A549 (cell line): ENCODE data around the gene EFNA3. TPM values are rescaled to one million over a fixed set of nuclear protein-coding genes. Genes with fewer than 3 reads are reported as not detected.

Experiments used
- ATAC-seq, 2 experiments: fragments of 200-7000 bp in 1 of 2; fragments of >200 bp in 1 of 2; cut with Nextera tagmentation in 1 of 2; cut with Tn5 transposase in 1 of 2; 3 replicates each; pipeline versions ENCODE4 v1.8.0 to v1.9.1; 2018 to 2020; ENCODE audit warnings: mild to moderate bottlenecking in 1 of 2, moderate library complexity in 1 of 2
- CTCF ChIA-PET: fragments of 300-600 bp; sonication (Branson Sonifier 250); formaldehyde crosslinking; extraction: SDS; loops from one replicate; lab custom pipeline; 2021; ENCODE audit warnings: antibody characterized with exemption, inconsistent platforms; lab: Yijun Ruan, JAX
- POLR2A ChIA-PET: fragments of 350-600 bp; formaldehyde crosslinking; extraction: SDS; loops from one replicate; lab custom pipeline; 2021; ENCODE audit warnings: antibody characterized with exemption, inconsistent platforms; lab: Yijun Ruan, JAX
- DNase-seq, 2 experiments: peaks; one replicate each; pipeline versions ENCODE4 v3.0.0 to v3.0.0-alpha.2; 2011 to 2016; ENCODE audit warnings: low read depth in 1 of 2, low spot score in 1 of 2
- FAIRE-seq: peaks from 2 replicates; lab custom pipeline; 2011; peaks lifted over from hg19 to GRCh38; lab: Jason Lieb, UNC
- H3K27ac ChIP-seq, 2 experiments: fragments of >200 bp; sonication (Bioruptor Twin); formaldehyde crosslinking; 3 replicates each; pipeline ENCODE4 v1.5.1; 2016 to 2017
- H3K4me1 ChIP-seq: fragments of >200 bp; sonication (Bioruptor Twin); formaldehyde crosslinking; 3 replicates; pipeline ENCODE4 v1.6.1; 2016
- H3K4me2 ChIP-seq: fragments of >200 bp; sonication (Bioruptor Twin); formaldehyde crosslinking; 3 replicates; pipeline ENCODE4 v1.6.1; 2016
- H3K4me3 ChIP-seq: fragments of >200 bp; sonication (Bioruptor Twin); formaldehyde crosslinking; 3 replicates; pipeline ENCODE4 v1.5.1; 2016
- H3K9me3 ChIP-seq: fragments of >200 bp; sonication (Bioruptor Twin); formaldehyde crosslinking; 3 replicates; pipeline ENCODE4 v1.6.1; 2016
- CBX2 ChIP-seq: fragments of 200-600 bp; sonication (generic); IDR thresholded peaks from 2 replicates; pipeline ENCODE4 v1.6.1; 2016; ENCODE audit warnings: low read depth, mild to moderate bottlenecking, borderline replicate concordance
- CTCF ChIP-seq: fragments of >200 bp; sonication (Bioruptor Twin); formaldehyde crosslinking; IDR thresholded peaks from 3 replicates; pipeline ENCODE4 v1.5.1; 2016
- E2F6 ChIP-seq: IDR thresholded peaks from 2 replicates; pipeline ENCODE4 v1.6.1; 2012; ENCODE audit warnings: low read depth, borderline replicate concordance
- EHMT2 ChIP-seq: fragments of 200-600 bp; sonication (generic); IDR thresholded peaks from 2 replicates; pipeline ENCODE4 v1.6.1; 2016; ENCODE audit warnings: antibody characterized with exemption, low read depth, mild to moderate bottlenecking, moderate library complexity
- EP300 ChIP-seq, 2 experiments: fragments of >200 bp; sonication (Bioruptor Twin); formaldehyde crosslinking; IDR thresholded peaks; 2 replicates in 1 of 2; 3 replicates in 1 of 2; pipeline ENCODE4 v1.6.1; 2016 to 2017
- ESRRA ChIP-seq: fragments of 150-350 bp; IDR thresholded peaks from 2 replicates; pipeline ENCODE4 v1.6.1; 2014; ENCODE audit warnings: mild to moderate bottlenecking, low read length, borderline replicate concordance
- FOSB ChIP-seq: fragments of 250-450 bp; sonication (Bioruptor Pico); IDR thresholded peaks from 2 replicates; pipeline ENCODE4 v1.5.0; 2020; ENCODE audit warnings: mild to moderate bottlenecking, moderate library complexity
- FOSL2 ChIP-seq, 2 experiments: fragments of 450-650 bp in 1 of 2; fragments of >200 bp in 1 of 2; sonication (Bioruptor Twin) in 1 of 2; formaldehyde crosslinking; IDR thresholded peaks; 2 replicates each; pipeline versions ENCODE4 v1.5.0 to v1.6.1; 2016 to 2020; ENCODE audit warnings: mild to moderate bottlenecking in 1 of 2, moderate library complexity in 1 of 2
- FOXS1 ChIP-seq: fragments of 250-450 bp; sonication (Bioruptor Pico); IDR thresholded peaks from 2 replicates; pipeline ENCODE4 v1.5.0; 2020; ENCODE audit warnings: mild to moderate bottlenecking, moderate library complexity
- GATA3 ChIP-seq: IDR thresholded peaks from 2 replicates; pipeline ENCODE4 v1.6.1; 2012; ENCODE audit warnings: borderline replicate concordance
- HES2 ChIP-seq: fragments of >200 bp; sonication (Bioruptor Twin); formaldehyde crosslinking; IDR thresholded peaks from 2 replicates; pipeline ENCODE4 v1.6.1; 2016
- HEYL ChIP-seq: fragments of 250-450 bp; sonication (Bioruptor Pico); IDR thresholded peaks from 2 replicates; pipeline ENCODE4 v1.8.0; 2021; ENCODE audit warnings: mild to moderate bottlenecking, moderate library complexity
- HOXA7 ChIP-seq: fragments of 250-450 bp; sonication (Bioruptor Pico); IDR thresholded peaks from 2 replicates; pipeline ENCODE4 v1.5.0; 2020; ENCODE audit warnings: mild to moderate bottlenecking, moderate library complexity
- HOXB13 ChIP-seq: fragments of 250-450 bp; sonication (Bioruptor Pico); IDR thresholded peaks from 2 replicates; pipeline ENCODE4 v1.5.0; 2020; ENCODE audit warnings: low read depth, mild to moderate bottlenecking, moderate library complexity
- JUN ChIP-seq, 2 experiments: fragments of >200 bp; sonication (Bioruptor Twin); formaldehyde crosslinking; IDR thresholded peaks; 2 replicates in 1 of 2; 3 replicates in 1 of 2; pipeline ENCODE4 v1.6.1; 2016 to 2017
- JUNB ChIP-seq: fragments of >200 bp; sonication (Bioruptor Twin); formaldehyde crosslinking; IDR thresholded peaks from 2 replicates; pipeline ENCODE4 v1.6.1; 2016
- KDM1A ChIP-seq: fragments of 200-600 bp; sonication (generic); IDR thresholded peaks from 2 replicates; pipeline ENCODE4 v1.6.1; 2016; ENCODE audit warnings: low read depth, mild to moderate bottlenecking
- MAFK ChIP-seq: fragments of 450-650 bp; IDR thresholded peaks from 2 replicates; pipeline ENCODE4 v1.6.1; 2014; ENCODE audit not compliant: partially characterized antibody
- MAX ChIP-seq: IDR thresholded peaks from 2 replicates; pipeline ENCODE4 v1.6.1; 2012
- MAZ ChIP-seq: fragments of 150-350 bp; IDR thresholded peaks from 2 replicates; pipeline ENCODE4 v1.6.1; 2014; ENCODE audit warnings: antibody characterized with exemption, low read depth, low read length, borderline replicate concordance
- MYC ChIP-seq: IDR thresholded peaks from 2 replicates; pipeline ENCODE4 v1.6.1; 2012; ENCODE audit warnings: mild to moderate bottlenecking, inconsistent platforms, low read length, improper control_type of control experiment, borderline replicate concordance
- NFE2L2 ChIP-seq: fragments of 150-350 bp; conservative IDR thresholded peaks from 2 replicates; pipeline ENCODE4 v1.6.1; 2014; ENCODE audit warnings: low read length
- NR3C1 ChIP-seq: fragments of >200 bp; sonication (Bioruptor Twin); formaldehyde crosslinking; IDR thresholded peaks from 3 replicates; pipeline ENCODE4 v1.6.1; 2017
- PHF8 ChIP-seq: fragments of 200-600 bp; sonication (generic); IDR thresholded peaks from 2 replicates; pipeline ENCODE4 v1.6.1; 2016; ENCODE audit warnings: low read depth, mild to moderate bottlenecking, antibody characterized with exemption, moderate library complexity, borderline replicate concordance
- POLR2A ChIP-seq: IDR thresholded peaks from 2 replicates; pipeline ENCODE4 v1.6.1; 2012; ENCODE audit warnings: mild to moderate bottlenecking, low read length
- POLR2AphosphoS2 ChIP-seq: conservative IDR thresholded peaks from 2 replicates; pipeline ENCODE4 v1.6.1; 2012; ENCODE audit warnings: low read length, improper control_type of control experiment, inconsistent platforms
- RAD21 ChIP-seq, 2 experiments: fragments of >200 bp in 1 of 2; sonication (Bioruptor Twin) in 1 of 2; formaldehyde crosslinking in 1 of 2; IDR thresholded peaks in 1 of 2; conservative IDR thresholded peaks in 1 of 2; 2 replicates in 1 of 2; 3 replicates in 1 of 2; pipeline ENCODE4 v1.6.1; 2012 to 2018; ENCODE audit warnings: inconsistent platforms in 1 of 2
- RARB ChIP-seq: fragments of 250-450 bp; sonication (Bioruptor Pico); IDR thresholded peaks from 2 replicates; pipeline ENCODE4 v1.8.0; 2021; ENCODE audit warnings: mild to moderate bottlenecking, moderate library complexity
- REST ChIP-seq: fragments of 200-600 bp; sonication (generic); IDR thresholded peaks from 2 replicates; pipeline ENCODE4 v1.6.1; 2016; ENCODE audit warnings: antibody characterized with exemption, mild to moderate bottlenecking, moderate library complexity
- RFX5 ChIP-seq: fragments of 450-650 bp; IDR thresholded peaks from 2 replicates; pipeline ENCODE4 v1.7.1; 2014; ENCODE audit warnings: antibody characterized with exemption, mild to moderate bottlenecking, moderate library complexity
- RNF2 ChIP-seq: fragments of 200-600 bp; sonication (generic); IDR thresholded peaks from 2 replicates; pipeline ENCODE4 v1.6.1; 2016; ENCODE audit warnings: low read depth, mild to moderate bottlenecking, antibody characterized with exemption, moderate library complexity, borderline replicate concordance
- SMC3 ChIP-seq: fragments of >200 bp; sonication (Bioruptor Twin); formaldehyde crosslinking; IDR thresholded peaks from 3 replicates; pipeline ENCODE4 v1.6.1; 2018; ENCODE audit warnings: inconsistent platforms
- TFCP2L1 ChIP-seq: fragments of 250-450 bp; sonication (Bioruptor Pico); IDR thresholded peaks from 2 replicates; pipeline ENCODE4 v1.5.0; 2021; ENCODE audit warnings: mild to moderate bottlenecking
- TP53 ChIP-seq: fragments of 250-450 bp; sonication (Bioruptor Pico); IDR thresholded peaks from 2 replicates; pipeline ENCODE4 v1.5.0; 2021; ENCODE audit warnings: mild to moderate bottlenecking, moderate library complexity
- ZFP36 ChIP-seq: fragments of 450-650 bp; IDR thresholded peaks from 2 replicates; pipeline ENCODE4 v1.6.1; 2014; ENCODE audit warnings: borderline replicate concordance; ENCODE audit not compliant: partially characterized antibody
- ZSCAN20 ChIP-seq: fragments of 250-450 bp; sonication (Bioruptor Pico); IDR thresholded peaks from 2 replicates; pipeline ENCODE4 v1.8.0; 2022; ENCODE audit warnings: mild to moderate bottlenecking, moderate library complexity
- WGBS: methylation state at CpG from one replicate; pipeline ENCODE4 v1.1.6; 2017; ENCODE audit errors: missing lambda C conversion rate; 5-methylcytosine and 5-hydroxymethylcytosine counted together
- polyA plus RNA-seq, 4 experiments: library from polyadenylated mRNA; depleted of rRNA in 3 of 4; stranded (reverse); fragments of >200 nt; fragmentation: RNase III in 1 of 4; extraction: RNeasy Plus Mini Kit Qiagen cat#74134 plus additional on column Dnase treatment in 1 of 4; gene quantifications; 2 replicates in 3 of 4; 3 replicates in 1 of 4; pipeline ENCODE4 v1.2.3, GENCODE V29; 2011 to 2017

EFNA3 gene
- polyA plus RNA-seq, 2 of the 4 experiments (the other 2 are of a cell fraction) = 1.9 to 2.7 TPM

- ATAC-seq (peak; percentile 57 to 76), DNase-seq (peak; percentile 72 to 76), FAIRE-seq (no peak)
- POLR2A ChIA-PET = interaction anchor here (0.5 to 1.7 kb wide), 3 partner anchors 22 to 110 kb away, joined by 3 to 5 read pairs (median 3); partner anchors contain the start of gene KRTCAP2
- no peaks in the 10 kb centered on the region for H3K9me3 ChIP-seq
- CTCF ChIA-PET = interaction anchor here (0.5 to 27.3 kb wide), 10 partner anchors 10 to 656 kb away, joined by 3 to 350 read pairs (median 4); partner anchors contain the start of genes ADAM15, EFNA3 and KRTCAP2
- peaks cover 23% of the 10 kb centered on the region for H3K4me1 ChIP-seq
- H3K4me3 ChIP-seq = peak overlapping the region; percentile 77
- 11% methylated on average over 31 of the region's 46 CpGs for WGBS
- peak overlapping the region; percentile 91 for H3K4me2 ChIP-seq
- peak overlapping the region in 1 of 2 experiments; percentile 35; a peak in 2 of 6 replicates for H3K27ac ChIP-seq
- no peak for TF ChIP-seq E2F6
- TF ChIP-seq EP300 (IDR thresholded peaks at IDR 0.05) = no peak
- TF ChIP-seq CBX2 = no peak
- peak; percentile 58 for TF ChIP-seq CTCF
- no peak for TF ChIP-seq JUN (IDR thresholded peaks at IDR 0.05)
- TF ChIP-seq MAX = 0 out of 2 replicates have a peak, but pooled peaks have one; percentile 25
- TF ChIP-seq HOXA7 (CRISPR knock-in tag) = no peak
- TF ChIP-seq FOXS1 (CRISPR knock-in tag) = no peak
- TF ChIP-seq MYC = no peak
- no peak for TF ChIP-seq HEYL
- no peak for TF ChIP-seq HOXB13
- no peak for TF ChIP-seq RARB
- TF ChIP-seq MAFK = no peak
- peak; percentile 75 to 85 for TF ChIP-seq RAD21 (conservative IDR thresholded peaks at IDR 0.05 in 1 of 2, IDR thresholded peaks at IDR 0.05 in 1 of 2)
- no peak for TF ChIP-seq POLR2A
- 0 out of 2 replicates have a peak, but pooled peaks have one; percentile 27 for TF ChIP-seq KDM1A
- TF ChIP-seq TP53 = no peak
- peak; percentile 80 for TF ChIP-seq SMC3
- TF ChIP-seq HES2 = no peak
- no peak for TF ChIP-seq REST
- TF ChIP-seq MAZ = no peak
- TF ChIP-seq RNF2 = no peak
- TF ChIP-seq ZSCAN20 = no peak
- TF ChIP-seq EHMT2 = no peak
- no peak for TF ChIP-seq JUNB
- no peak for TF ChIP-seq TFCP2L1 (CRISPR knock-in tag)
- no peak for TF ChIP-seq RFX5
- no peak for TF ChIP-seq NR3C1
- TF ChIP-seq POLR2AphosphoS2 = no peak
- no peak for TF ChIP-seq NFE2L2
- no peak for TF ChIP-seq PHF8
- no peak for TF ChIP-seq FOSL2 (IDR thresholded peaks at IDR 0.05)
- TF ChIP-seq FOSL2 (CRISPR knock-in tag; IDR thresholded peaks at IDR 0.05) = no peak
- no peak for TF ChIP-seq FOSB (CRISPR knock-in tag)
- TF ChIP-seq ZFP36 = no peak
- no peak for TF ChIP-seq GATA3
- no peak for TF ChIP-seq ESRRA
Observed at GRCh38 chr1:155062702-155063411, 15.8 kb upstream of the EFNA3 start.
